H1 (cell line): Measurements from ENCODE around the gene USH2A.

Experiments
- BRCA1 ChIP-seq: IDR thresholded peaks from 2 replicates; pipeline ENCODE4 v1.6.1; 2012; ENCODE audit warnings: low read depth, low read length, improper control_type of control experiment
- EZH2 ChIP-seq: fragments of 200-600 bp; sonication (generic); IDR thresholded peaks from 2 replicates; pipeline ENCODE4 v1.7.1; 2012; ENCODE audit warnings: low read depth, mild to moderate bottlenecking, moderate library complexity, low read length, inconsistent platforms; ENCODE audit not compliant: severe bottlenecking
- JUN ChIP-seq: IDR thresholded peaks from 2 replicates; pipeline ENCODE4 v1.6.1; 2011; ENCODE audit warnings: low read depth, mild to moderate bottlenecking, improper control_type of control experiment, low read length
- JUND ChIP-seq: IDR thresholded peaks from 2 replicates; pipeline ENCODE4 v1.6.1; 2011; ENCODE audit warnings: mild to moderate bottlenecking, improper control_type of control experiment, low read length
- NRF1 ChIP-seq: IDR thresholded peaks from 2 replicates; pipeline ENCODE4 v1.6.1; 2011; ENCODE audit warnings: mild to moderate bottlenecking, low read depth, low read length, improper control_type of control experiment
- POLR2A ChIP-seq, 2 experiments: IDR thresholded peaks; 1 replicate in 1 of 2; 2 replicates in 1 of 2; pipeline ENCODE4 v1.6.1; 2011; ENCODE audit warnings: low read depth in 2 of 2, low read length in 2 of 2, mild to moderate bottlenecking in 2 of 2; ENCODE audit errors: control extremely low read depth in 1 of 2
- SIN3A ChIP-seq, 2 experiments: IDR thresholded peaks in 1 of 2; conservative IDR thresholded peaks in 1 of 2; 2 replicates each; pipeline ENCODE4 v1.6.1; 2011 to 2012; ENCODE audit warnings: low read length in 2 of 2, improper control_type of control experiment in 1 of 2, low read depth in 1 of 2, mild to moderate bottlenecking in 1 of 2
- SP1 ChIP-seq: IDR thresholded peaks from 2 replicates; pipeline ENCODE4 v1.6.1; 2011; ENCODE audit warnings: low read depth, low read length
- SUZ12 ChIP-seq: fragments of 200-600 bp; sonication (generic); IDR thresholded peaks from 2 replicates; pipeline ENCODE4 v1.6.1; 2012; ENCODE audit warnings: mild to moderate bottlenecking, inconsistent platforms, low read length, moderate library complexity, mixed read lengths
- TF ChIP-seq, protein P1 (sequence below), 3 experiments: IDR thresholded peaks; 1 replicate in 2 of 3; 2 replicates in 1 of 3; pipeline versions ENCODE4 v1.5.1 to v1.6.1; 2011; ENCODE audit warnings: low read length in 3 of 3, mild to moderate bottlenecking in 3 of 3, inconsistent platforms in 2 of 3, low read depth in 1 of 3, moderate library complexity in 1 of 3; ENCODE audit not compliant: insufficient read depth in 1 of 3; ENCODE audit errors: control extremely low read depth in 1 of 3
- TF ChIP-seq, protein P2 (sequence below): IDR thresholded peaks from 2 replicates; pipeline ENCODE4 v1.6.1; 2011; ENCODE audit warnings: low read depth, mild to moderate bottlenecking, low read length; ENCODE audit not compliant: insufficient read depth
- TF ChIP-seq, protein P3 (sequence below): IDR thresholded peaks from 2 replicates; pipeline ENCODE4 v1.6.1; 2012; ENCODE audit warnings: inconsistent platforms

DNA sequence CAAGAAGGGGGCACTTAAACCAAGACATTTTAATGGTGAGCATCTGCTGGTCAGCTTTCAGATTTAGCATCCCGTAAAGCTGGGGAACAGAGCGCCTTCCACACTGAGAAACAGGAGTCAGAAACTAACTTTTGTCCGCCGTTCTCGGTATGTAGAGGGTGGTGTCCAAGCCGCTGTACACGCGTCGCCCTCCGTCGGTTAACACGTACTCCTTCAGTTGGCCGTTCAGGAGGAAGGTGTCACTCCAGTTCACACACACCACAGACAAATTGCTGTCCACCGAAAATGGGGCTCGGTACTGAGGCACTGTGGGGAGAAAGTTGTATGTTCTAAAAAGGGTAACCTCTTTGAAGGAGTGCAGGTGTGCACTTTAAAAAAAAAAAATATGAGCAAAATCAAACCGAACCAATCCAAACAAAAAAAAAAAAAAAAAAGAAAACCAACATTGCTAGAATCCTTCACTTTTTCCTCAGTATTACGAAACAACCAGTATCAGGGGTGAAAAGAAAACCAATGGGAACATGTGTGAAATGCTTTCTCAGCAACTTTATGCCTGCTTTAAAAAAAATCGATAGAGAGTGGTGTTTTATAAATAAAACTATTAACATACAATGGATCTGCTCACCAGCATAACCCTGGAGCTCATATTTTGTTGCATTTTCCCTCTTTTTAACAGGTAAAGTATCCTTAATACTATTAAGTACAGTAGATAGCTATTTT, 782.7 kb downstream of the USH2A start:
- TF ChIP-seq JUN = no peak
- TF ChIP-seq, protein P1, sequence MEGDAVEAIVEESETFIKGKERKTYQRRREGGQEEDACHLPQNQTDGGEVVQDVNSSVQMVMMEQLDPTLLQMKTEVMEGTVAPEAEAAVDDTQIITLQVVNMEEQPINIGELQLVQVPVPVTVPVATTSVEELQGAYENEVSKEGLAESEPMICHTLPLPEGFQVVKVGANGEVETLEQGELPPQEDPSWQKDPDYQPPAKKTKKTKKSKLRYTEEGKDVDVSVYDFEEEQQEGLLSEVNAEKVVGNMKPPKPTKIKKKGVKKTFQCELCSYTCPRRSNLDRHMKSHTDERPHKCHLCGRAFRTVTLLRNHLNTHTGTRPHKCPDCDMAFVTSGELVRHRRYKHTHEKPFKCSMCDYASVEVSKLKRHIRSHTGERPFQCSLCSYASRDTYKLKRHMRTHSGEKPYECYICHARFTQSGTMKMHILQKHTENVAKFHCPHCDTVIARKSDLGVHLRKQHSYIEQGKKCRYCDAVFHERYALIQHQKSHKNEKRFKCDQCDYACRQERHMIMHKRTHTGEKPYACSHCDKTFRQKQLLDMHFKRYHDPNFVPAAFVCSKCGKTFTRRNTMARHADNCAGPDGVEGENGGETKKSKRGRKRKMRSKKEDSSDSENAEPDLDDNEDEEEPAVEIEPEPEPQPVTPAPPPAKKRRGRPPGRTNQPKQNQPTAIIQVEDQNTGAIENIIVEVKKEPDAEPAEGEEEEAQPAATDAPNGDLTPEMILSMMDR (IDR thresholded peaks at IDR 0.05; ENCODE audit: control extremely low read depth in 1 of 3, insufficient read depth in 1 of 3, low read depth in 1 of 3, low read length in 3 of 3) = no peak
- TF ChIP-seq, protein P2, sequence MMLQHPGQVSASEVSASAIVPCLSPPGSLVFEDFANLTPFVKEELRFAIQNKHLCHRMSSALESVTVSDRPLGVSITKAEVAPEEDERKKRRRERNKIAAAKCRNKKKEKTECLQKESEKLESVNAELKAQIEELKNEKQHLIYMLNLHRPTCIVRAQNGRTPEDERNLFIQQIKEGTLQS = no peak
- no peak for TF ChIP-seq EZH2
- no peak for TF ChIP-seq BRCA1
- no peak for TF ChIP-seq SIN3A (conservative IDR thresholded peaks at IDR 0.05 in 1 of 2, IDR thresholded peaks at IDR 0.05 in 1 of 2; ENCODE audit: low read depth in 1 of 2, low read length in 2 of 2)
- no peak for TF ChIP-seq NRF1
- TF ChIP-seq SP1 = no peak
- no peak for TF ChIP-seq JUND
- TF ChIP-seq SUZ12 = no peak
- TF ChIP-seq, protein P3, sequence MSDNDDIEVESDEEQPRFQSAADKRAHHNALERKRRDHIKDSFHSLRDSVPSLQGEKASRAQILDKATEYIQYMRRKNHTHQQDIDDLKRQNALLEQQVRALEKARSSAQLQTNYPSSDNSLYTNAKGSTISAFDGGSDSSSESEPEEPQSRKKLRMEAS = no peak
- TF ChIP-seq POLR2A (IDR thresholded peaks at IDR 0.05; ENCODE audit: control extremely low read depth in 1 of 2, low read depth in 2 of 2, low read length in 2 of 2) = no peak
